SH-SY5Y (cell line): Measurements from ENCODE around the gene FBXO22.

ENCODE experiments used
- GATA2 ChIP-seq: IDR thresholded peaks from 2 replicates; pipeline ENCODE4 v1.6.1; 2011; ENCODE audit warnings: mild to moderate bottlenecking, low read depth, low read length
- GATA3 ChIP-seq: IDR thresholded peaks from 2 replicates; pipeline ENCODE4 v1.6.1; 2011; ENCODE audit warnings: low read depth, mild to moderate bottlenecking, low read length, moderate library complexity

FBXO22 gene

DNA sequence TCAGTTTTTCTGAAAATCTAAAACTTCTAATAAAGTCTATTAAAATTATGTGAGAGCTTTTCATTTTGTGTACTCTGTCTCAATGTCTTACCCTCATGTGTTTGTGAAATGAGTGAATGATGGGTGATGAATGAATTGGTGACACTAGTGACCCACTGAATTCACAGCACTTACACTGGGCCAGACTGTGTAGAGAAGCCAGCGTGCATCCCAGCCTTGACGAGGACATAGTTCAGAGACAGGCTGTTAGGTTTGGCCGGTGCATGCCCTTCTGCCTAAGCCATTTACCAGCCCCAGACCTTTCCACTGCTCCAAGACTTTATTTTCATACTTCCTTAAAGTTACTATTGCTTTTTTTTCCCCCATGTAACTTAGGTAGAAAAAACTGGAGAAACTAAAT lies 38.8 kb downstream of the FBXO22 start:
- TF ChIP-seq GATA2: no peak
- TF ChIP-seq GATA3: no peak

DNA sequence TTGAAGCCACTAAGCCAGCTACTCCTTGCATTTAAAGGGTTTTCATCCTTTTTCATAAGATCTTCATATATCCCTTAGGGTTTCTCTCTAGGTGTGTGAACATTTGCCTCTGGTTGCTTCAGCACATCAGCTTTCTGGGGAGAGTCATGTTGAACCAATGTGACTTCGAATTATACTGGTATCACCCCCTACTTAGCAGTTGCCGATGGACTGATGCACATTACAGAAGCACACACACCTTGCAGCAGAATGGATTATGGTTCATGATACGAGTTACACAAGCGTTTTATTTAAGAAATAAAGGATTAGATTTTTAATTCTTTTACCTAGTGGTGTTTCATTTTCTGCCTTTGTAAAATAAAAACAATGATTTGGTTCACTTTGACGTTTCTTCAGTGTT lies 39.6 kb downstream of the FBXO22 start:
- TF ChIP-seq GATA2 (no peak), GATA3 (no peak)

DNA sequence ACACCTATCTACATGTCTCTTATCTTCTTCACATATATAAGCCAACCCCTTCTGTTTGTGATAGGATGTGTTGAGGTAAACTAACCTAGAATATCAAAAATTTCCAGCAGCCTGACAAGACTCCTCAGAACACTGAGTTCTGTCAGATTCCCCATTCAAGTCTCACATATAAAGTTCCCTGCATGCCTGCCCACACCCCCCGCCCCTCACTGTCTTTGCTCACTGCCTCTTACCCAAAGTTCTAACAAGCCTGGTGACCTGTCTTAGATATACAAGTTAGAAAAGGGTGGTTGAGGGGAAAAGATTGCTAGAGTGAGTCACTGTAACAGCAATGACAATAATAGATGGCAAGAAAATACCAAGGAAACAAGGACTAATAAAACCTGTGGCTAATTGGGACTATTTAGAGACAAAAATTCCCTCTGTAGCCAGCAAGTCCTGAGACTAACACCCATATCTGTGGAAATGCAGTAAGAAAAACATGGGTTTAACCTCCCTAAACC lies 40.1 kb downstream of the FBXO22 start:
- TF ChIP-seq GATA3 (no peak), GATA2 (no peak)

DNA sequence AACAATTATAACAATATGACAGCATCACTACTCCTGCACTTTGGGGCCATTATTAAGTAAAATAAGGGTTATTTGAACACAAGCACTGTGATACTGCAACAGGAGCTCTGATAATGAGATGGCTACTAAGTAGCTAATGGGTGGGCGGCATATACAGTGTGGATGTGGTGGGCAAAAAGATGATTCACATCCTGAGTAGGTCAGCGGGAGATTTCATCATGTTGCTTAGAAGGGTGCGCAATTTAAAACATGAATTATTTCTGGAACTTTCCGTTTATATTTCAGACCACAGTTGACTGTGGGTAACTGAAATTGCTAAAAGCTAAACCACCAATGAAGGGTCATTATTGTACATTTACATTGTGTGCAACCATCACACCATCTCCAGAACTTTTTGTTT lies 42.3 kb downstream of the FBXO22 start:
- TF ChIP-seq GATA2: no peak
- TF ChIP-seq GATA3: no peak

DNA sequence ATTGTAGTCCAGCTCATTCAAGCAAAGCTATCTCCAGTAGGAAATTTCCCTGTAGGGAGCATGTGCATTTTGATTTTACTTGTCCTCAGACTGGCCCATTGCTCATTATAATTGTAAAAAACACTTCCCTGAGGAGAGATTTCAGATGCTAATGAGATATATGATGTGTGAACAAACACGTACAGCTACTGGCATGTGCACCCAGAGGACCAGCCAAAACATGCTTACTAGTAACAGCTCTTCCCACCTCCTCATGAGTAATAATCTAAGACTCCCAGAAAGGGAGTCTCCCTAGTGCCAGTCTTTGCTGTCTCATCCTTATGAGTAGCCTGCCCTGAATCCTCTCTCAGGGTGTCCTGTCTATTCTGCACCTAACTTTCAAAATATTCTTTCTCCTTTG lies 43.4 kb downstream of the FBXO22 start:
- TF ChIP-seq GATA3 (no peak), GATA2 (no peak)

DNA sequence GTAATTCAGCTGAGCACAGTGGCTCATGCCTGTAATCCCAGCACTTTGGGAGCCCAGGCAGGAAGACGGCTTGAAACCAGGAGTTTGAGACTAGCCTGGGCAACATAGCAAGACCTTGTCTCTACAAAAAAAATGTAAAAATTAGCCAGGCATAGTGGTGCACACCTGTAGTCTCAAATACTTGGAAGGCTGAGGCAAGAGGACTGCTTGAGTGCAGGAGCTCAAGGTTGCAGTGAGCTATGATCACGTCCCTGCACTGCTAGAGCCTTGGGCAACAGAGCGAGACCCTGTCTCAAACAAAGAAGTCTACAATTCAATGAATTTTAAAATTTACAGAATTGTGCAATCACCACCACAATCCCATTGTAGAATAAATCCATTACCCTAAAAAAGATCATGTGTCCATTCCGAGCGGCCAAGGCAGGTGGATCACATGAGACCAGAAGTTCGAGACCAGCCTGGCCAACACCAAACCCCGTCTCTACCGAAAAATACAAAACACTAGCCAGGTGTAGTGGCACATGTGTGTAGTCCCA lies 45.2 kb downstream of the FBXO22 start:
- TF ChIP-seq GATA2 (no peak), GATA3 (no peak)

DNA sequence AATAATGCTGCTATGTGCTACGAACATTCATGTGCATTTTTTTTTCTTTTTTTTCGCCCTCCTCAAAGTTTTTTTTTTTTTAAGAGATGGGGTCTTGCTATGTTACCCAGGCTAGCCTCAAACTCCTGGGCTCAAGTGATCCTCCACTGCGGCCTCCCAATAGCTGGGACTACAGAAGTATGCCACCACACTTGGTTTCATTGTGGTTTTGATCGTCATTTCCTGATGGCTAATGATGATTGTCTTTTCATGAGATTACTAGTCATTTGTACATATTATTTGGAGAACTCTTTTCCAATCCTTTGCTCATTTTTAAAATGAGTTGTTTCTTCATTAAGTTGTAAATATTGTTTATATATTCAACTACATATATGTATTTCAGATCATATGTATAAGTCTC lies 48.8 kb downstream of the FBXO22 start:
- no peak for TF ChIP-seq GATA3

DNA sequence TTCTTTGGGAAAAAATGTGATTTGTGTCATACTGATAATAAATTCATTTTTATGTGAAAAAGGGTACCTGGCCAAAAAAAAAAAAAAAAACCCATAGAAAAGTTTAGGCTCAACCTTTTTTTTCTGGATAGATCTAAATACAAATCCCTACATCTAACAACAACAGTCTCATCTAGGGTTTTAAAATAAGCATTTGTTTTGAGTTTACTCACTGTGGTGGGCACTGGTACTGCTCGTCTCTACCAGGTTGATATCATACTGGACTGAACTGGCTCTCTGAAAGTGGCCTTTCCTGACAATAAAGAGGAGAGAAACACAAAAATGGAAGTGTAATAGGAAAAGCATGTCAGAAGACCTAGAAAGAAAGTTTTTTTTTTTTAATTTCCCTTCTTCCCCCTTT lies 52.0 kb downstream of the FBXO22 start:
- no peak for TF ChIP-seq GATA2
- TF ChIP-seq GATA3: no peak

DNA sequence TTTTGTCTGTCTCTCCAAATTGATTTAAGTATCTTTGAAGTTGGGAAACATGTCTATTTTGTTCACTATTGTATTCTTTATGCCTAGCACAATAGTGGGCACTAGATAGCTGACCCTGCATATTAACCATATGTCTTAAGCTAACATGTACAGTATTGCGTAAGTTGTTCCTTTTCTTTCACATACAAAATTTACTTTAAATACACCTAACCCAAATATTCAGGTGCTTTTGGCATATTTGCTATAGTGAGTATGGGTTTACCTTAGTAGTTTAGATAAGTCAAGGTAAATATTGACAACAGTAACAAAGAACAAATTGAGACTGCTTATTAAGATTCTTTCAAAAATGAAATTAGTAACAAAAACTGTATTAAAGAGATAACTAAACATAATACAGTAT lies 57.7 kb downstream of the FBXO22 start:
- TF ChIP-seq GATA3: no peak
- TF ChIP-seq GATA2: no peak

DNA sequence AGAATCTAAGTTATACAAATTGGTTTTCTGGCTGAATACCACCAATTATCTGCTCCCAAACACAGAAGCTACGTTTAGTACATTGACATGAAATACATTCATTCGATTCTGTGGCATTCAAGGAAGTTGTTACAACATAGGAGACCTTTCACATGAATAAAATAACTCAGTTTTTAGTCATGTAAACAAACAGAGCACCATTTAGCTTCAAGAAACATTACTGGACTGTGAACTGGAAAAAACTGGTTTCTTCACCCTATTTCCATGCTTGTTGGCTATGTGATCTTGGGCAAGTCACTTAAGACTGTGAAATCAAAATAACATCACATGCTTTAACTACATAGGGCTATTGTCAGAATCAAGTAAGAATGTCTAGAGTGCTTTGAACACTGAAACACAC lies 62.4 kb downstream of the FBXO22 start:
- no peak for TF ChIP-seq GATA3
- no peak for TF ChIP-seq GATA2

DNA sequence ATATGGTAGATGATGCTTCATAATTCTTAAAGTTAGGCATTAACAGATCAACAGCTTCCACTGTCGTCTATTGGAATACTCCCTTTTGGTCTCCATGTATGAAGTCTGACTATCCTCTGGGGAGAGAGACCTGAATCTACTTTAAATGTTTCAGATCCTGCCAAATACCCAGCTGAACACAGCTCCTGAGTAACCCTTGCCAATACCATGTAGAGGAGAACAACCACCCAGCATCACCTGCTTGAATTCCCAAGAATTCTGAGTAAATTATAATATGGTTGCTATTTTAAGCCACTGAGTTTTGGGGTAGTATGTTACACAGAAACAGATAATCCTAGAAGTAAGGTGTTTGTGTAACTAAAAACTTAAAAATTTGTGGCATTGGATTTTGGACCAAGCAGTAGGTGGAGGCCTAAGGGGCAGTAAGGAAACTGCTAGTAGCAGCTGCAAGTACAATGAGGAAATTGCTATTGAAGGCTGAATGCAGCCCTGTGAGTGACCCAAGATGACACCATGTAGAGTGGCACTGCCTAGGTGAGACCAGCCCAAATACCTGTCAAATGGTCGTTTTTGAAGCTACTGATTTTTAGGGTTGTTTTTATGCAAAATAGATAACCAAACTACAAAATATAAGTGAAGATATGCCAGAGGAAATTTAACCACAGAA lies 77.6 kb downstream of the FBXO22 start:
- no peak for TF ChIP-seq GATA2
- TF ChIP-seq GATA3: no peak

DNA sequence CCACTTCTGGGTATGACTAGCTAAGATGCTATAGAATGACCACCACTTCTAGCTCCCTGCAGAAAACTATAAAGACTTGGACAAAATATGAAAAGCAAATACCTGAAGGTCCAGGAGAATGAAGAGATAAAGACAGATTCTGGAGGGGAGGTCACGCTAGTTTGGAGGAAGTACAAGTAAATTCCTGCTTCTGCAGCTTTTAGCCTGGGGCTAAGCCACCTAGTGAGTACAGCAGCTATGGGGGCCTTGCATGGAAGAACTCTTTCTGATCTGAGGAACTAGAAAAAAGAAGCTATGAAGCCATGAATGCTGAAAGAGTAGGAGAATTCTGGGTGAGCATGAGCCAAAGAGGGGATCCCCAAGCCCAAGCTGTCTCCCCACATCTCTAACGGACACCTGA lies 78.8 kb downstream of the FBXO22 start:
- TF ChIP-seq GATA3 (no peak), GATA2 (no peak)

DNA sequence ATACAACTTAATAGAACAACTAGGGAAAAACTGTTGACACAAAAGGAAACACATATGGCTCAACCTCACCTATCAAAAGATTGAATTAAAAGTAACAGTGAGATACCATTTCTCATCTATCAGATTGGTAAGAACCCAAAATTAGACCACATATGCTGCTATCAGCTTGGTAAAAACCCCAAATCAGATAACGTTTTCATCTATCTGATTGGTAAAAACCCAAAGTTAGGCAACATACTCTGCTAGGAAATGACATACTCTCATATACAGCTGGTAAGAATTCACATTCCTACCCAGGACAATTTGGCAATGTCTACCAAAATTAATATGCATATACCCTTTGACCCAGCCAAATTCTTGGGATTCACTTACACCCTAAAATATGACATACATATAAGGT lies 82.3 kb downstream of the FBXO22 start:
- TF ChIP-seq GATA3 (no peak), GATA2 (no peak; the same call in 1 of the 2 replicates)

DNA sequence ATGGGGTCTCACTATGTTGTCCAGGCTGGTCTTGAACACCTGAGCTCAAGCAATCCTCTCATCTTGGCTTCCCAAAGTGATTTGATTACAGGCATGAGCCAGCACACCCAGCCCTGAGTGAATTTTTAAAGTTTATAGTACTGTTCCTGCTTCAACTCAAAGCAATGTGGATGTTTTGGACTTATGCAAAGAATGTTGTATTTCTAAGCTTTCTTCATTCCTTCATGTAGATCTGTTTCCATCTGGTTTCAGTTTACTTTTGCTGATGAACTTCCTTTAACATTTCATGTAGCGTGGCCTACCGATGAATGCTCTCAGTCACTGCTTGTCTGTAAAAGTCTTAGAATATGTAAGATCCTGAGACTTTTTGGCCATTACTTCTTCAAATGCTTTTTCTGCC lies 85.4 kb downstream of the FBXO22 start:
- TF ChIP-seq GATA3 (no peak), GATA2 (no peak)

DNA sequence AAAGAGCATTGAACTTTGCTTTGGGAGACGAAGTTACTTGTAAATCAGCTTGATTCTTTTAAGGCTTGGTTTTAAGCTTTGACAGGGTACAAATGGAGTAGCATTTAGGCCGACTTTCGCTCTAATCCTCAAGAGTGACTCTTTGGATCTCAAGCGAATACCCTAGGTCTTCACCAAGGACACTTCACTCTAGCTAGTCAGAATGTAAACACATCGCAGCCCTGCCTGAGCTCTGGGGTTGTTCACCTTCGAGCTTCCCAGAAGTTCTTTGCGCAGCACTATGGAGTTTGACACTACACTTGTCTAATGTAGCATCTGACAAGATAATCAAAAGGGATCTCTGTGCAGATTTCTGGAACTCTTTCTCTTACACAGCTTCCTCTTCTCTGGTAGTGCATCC lies 86.2 kb downstream of the FBXO22 start:
- TF ChIP-seq GATA2: no peak
- no peak for TF ChIP-seq GATA3
